Hepatocyte (in vitro differentiated cells): ENCODE measurements around the gene RAP1GAP.

Experiments
- EZH2 ChIP-seq: fragments of 200-600 bp; sonication (generic); IDR thresholded peaks from 2 replicates; pipeline ENCODE4 v1.6.1; 2016; ENCODE audit warnings: antibody characterized with exemption, mild to moderate bottlenecking, borderline replicate concordance
- EZH2phosphoT487 ChIP-seq: fragments of 200-600 bp; sonication (generic); IDR thresholded peaks from one replicate; pipeline ENCODE4 v1.6.1; 2018; ENCODE audit warnings: antibody characterized with exemption, mild to moderate bottlenecking, low read depth, moderate library complexity; ENCODE audit not compliant: unreplicated experiment, severe bottlenecking
- TF ChIP-seq, protein P1 (sequence below): fragments of 200-600 bp; sonication (generic); IDR thresholded peaks from 2 replicates; pipeline ENCODE4 v1.5.1; 2016; ENCODE audit warnings: antibody characterized with exemption, mild to moderate bottlenecking; ENCODE audit not compliant: poor library complexity

GRCh38 chr1:21575351-21575942 lies 93.7 kb downstream of the RAP1GAP start:
- TF ChIP-seq, protein P1, sequence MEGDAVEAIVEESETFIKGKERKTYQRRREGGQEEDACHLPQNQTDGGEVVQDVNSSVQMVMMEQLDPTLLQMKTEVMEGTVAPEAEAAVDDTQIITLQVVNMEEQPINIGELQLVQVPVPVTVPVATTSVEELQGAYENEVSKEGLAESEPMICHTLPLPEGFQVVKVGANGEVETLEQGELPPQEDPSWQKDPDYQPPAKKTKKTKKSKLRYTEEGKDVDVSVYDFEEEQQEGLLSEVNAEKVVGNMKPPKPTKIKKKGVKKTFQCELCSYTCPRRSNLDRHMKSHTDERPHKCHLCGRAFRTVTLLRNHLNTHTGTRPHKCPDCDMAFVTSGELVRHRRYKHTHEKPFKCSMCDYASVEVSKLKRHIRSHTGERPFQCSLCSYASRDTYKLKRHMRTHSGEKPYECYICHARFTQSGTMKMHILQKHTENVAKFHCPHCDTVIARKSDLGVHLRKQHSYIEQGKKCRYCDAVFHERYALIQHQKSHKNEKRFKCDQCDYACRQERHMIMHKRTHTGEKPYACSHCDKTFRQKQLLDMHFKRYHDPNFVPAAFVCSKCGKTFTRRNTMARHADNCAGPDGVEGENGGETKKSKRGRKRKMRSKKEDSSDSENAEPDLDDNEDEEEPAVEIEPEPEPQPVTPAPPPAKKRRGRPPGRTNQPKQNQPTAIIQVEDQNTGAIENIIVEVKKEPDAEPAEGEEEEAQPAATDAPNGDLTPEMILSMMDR, result no peak
- TF ChIP-seq EZH2phosphoT487 (no peak), EZH2 (no peak)
